Mucosa of descending colon (tissue), 3 donors: Measurements from ENCODE around the gene MAML3. TPM values are rescaled to one million over a fixed set of nuclear protein-coding genes. Genes with fewer than 3 reads are reported as not detected.

Experiments used
- ATAC-seq: fragments of 200-7000 bp; cut with Tn5 transposase; one replicate; pipeline ENCODE4 v1.9.1; 2020; ENCODE audit warnings: mild to moderate bottlenecking, moderate library complexity
- DNase-seq, 3 donors: peaks; one replicate each; pipeline ENCODE4 v3.0.0-alpha.2; 2020
- H3K36me3 ChIP-seq: fragments of 200-600 bp; one replicate; pipeline ENCODE4 v1.8.0; 2021; ENCODE audit warnings: low read depth, mild to moderate bottlenecking
- H3K4me1 ChIP-seq: fragments of 200-600 bp; one replicate; pipeline ENCODE4 v1.8.0; 2021; ENCODE audit warnings: low read depth, mild to moderate bottlenecking
- H3K4me3 ChIP-seq: fragments of 200-600 bp; one replicate; pipeline ENCODE4 v1.8.0; 2021; ENCODE audit warnings: mild to moderate bottlenecking
- H3K9me3 ChIP-seq: fragments of 200-600 bp; one replicate; pipeline ENCODE4 v1.8.0; 2021; ENCODE audit warnings: mild to moderate bottlenecking
- CTCF ChIP-seq: fragments of 200-600 bp; IDR thresholded peaks from one replicate; pipeline ENCODE4 v1.8.0; 2022; ENCODE audit warnings: antibody characterized with exemption, mild to moderate bottlenecking
- intact Hi-C, 2 donors: fragments of 100-400 bp; cut with DNase I in 1 of 2; cut with micrococcal nuclease in 1 of 2; formaldehyde crosslinking; loops; one replicate each; pipeline versions ENCODE4 v1.11.0 to v1.11.1; 2022; cut with DNase I, micrococcal nuclease
- total RNA-seq, 3 donors: library from RNA; stranded (reverse); fragmentation: NEBNext Ultra II Directional in 2 of 3; extraction: Animal tissue kit (Norgen Biotek cat#: 25700) in 2 of 3; gene quantifications; one replicate each; pipeline versions ENCODE4 v1.2.1 to v1.2.4, GENCODE V29; 2021 to 2023
- donor health status: DM: no; HTN: no; CAD: no; lungs with moderate emphysema.
- donor health status: DM: no; HTN: no; CAD: no.
- donor health status: DM: no; HTN: yes; CAD: no.

Gene MAML3
- total RNA-seq, 3 donors from 2014 or later: 10.4 to 23.5 (median 14.8) TPM

- Histone ChIP-seq H3K36me3 (no peaks in the 10 kb centered on the region), H3K9me3 (no peaks in the 10 kb centered on the region), H3K4me1 (peaks cover 18% of the 10 kb centered on the region), H3K4me3 (no peak overlapping the region)
- DNase-seq (peak in 1 of 3 donors; percentile 32), ATAC-seq (peak; percentile 83)
- TF ChIP-seq CTCF: no peak
- intact Hi-C loops: no loop called here
Observed at GRCh38 chr4:140141210-140141835, 12.7 kb downstream of the MAML3 start.

GRCh38 chr4:140140566-140140965 lies 13.4 kb downstream of the MAML3 start:
- no peak overlapping the region for H3K4me3 ChIP-seq
- no peaks in the 10 kb centered on the region for H3K36me3 ChIP-seq
- no peak for TF ChIP-seq CTCF
- ATAC-seq: peak; percentile 59
- no peak for DNase-seq
- H3K9me3 ChIP-seq: no peaks in the 10 kb centered on the region
- peaks cover 18% of the 10 kb centered on the region for H3K4me1 ChIP-seq
- intact Hi-C loops: no loop called here

GRCh38 chr4:140138428-140138827 lies 15.6 kb downstream of the MAML3 start:
- DNase-seq (no peak), ATAC-seq (no peak)
- intact Hi-C loops: no loop called here
- H3K4me3 ChIP-seq: no peak overlapping the region
- TF ChIP-seq CTCF: no peak
- H3K36me3 ChIP-seq: no peaks in the 10 kb centered on the region
- H3K9me3 ChIP-seq: no peaks in the 10 kb centered on the region
- peaks cover 18% of the 10 kb centered on the region for H3K4me1 ChIP-seq

- intact Hi-C loops: no loop called here
- peaks cover 18% of the 10 kb centered on the region for H3K4me1 ChIP-seq
- no peak overlapping the region for H3K4me3 ChIP-seq
- ATAC-seq (no peak), DNase-seq (no peak)
- TF ChIP-seq CTCF: no peak
- H3K9me3 ChIP-seq: no peaks in the 10 kb centered on the region
- no peaks in the 10 kb centered on the region for H3K36me3 ChIP-seq
Observed at GRCh38 chr4:140137671-140138070, 16.3 kb downstream of the MAML3 start.

GRCh38 chr4:140136509-140136908 lies 17.5 kb downstream of the MAML3 start:
- no peak for DNase-seq
- no peak for ATAC-seq
- peaks cover 18% of the 10 kb centered on the region for H3K4me1 ChIP-seq
- intact Hi-C loops: no loop called here
- H3K9me3 ChIP-seq: no peaks in the 10 kb centered on the region
- H3K4me3 ChIP-seq: no peak overlapping the region
- no peaks in the 10 kb centered on the region for H3K36me3 ChIP-seq
- TF ChIP-seq CTCF: no peak
